Neural crest cell (in vitro differentiated cells): ENCODE results near the gene TTLL11. TPM values are rescaled to one million over a fixed set of nuclear protein-coding genes. Genes with fewer than 3 reads are reported as not detected.
A peak's percentile ranks its signal among the peaks of the same experiment; 100 is the strongest.

Source experiments
- DNase-seq: peaks from one replicate; pipeline ENCODE4 v3.0.0; 2021; ENCODE audit warnings: low read depth, mixed read lengths, low spot score
- H3K27ac Mint-ChIP-seq: one replicate; pipeline ENCODE4 v1.8.0; 2021; ENCODE audit warnings: mild to moderate bottlenecking, mixed read lengths; ENCODE audit not compliant: unreplicated experiment
- H3K27me3 Mint-ChIP-seq: 2 replicates; pipeline ENCODE4 v1.8.0; 2021; ENCODE audit warnings: low read depth, mild to moderate bottlenecking, mixed read lengths
- H3K36me3 Mint-ChIP-seq: 2 replicates; pipeline ENCODE4 v1.8.0; 2021; ENCODE audit warnings: low read depth, mild to moderate bottlenecking, mixed read lengths
- H3K4me1 Mint-ChIP-seq: 2 replicates; pipeline ENCODE4 v1.8.0; 2021; ENCODE audit warnings: mixed read lengths
- H3K4me3 Mint-ChIP-seq: one replicate; pipeline ENCODE4 v1.8.0; 2021; ENCODE audit warnings: mild to moderate bottlenecking, mixed read lengths
- H3K9me3 Mint-ChIP-seq: 2 replicates; pipeline ENCODE4 v1.8.0; 2021; ENCODE audit warnings: mixed read lengths
- total RNA-seq: library from RNA; stranded (reverse); gene quantifications from 2 replicates; pipeline ENCODE4 v1.2.1, GENCODE V29; 2021
- TF ChIP-seq, protein P1 (sequence below): fragments of 200-600 bp; sonication (generic); conservative IDR thresholded peaks from 2 replicates; pipeline ENCODE4 v1.5.0; 2021; ENCODE audit warnings: antibody characterized with exemption, mild to moderate bottlenecking

Gene TTLL11
- total RNA-seq, 1 donor from 2014 or later: 9.1 TPM

DNA sequence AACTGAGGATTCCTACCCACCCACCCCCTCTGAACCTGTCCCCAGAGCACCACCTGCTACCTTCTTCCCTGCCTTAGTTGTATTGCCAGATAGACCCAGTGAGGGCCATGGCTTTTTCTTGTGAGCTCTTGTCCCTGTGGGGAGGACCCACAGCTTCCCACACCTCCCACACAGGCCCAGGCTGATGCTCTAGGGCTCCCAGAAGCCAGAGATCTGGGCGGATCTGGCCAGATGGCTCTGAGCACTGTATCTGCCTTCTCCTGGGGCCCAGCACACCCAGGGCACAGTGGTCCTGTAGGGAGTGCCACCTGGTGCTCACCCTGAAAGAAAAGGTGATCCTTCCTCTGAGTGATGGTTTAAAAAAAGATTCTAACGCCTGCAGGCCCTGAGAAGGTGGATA is 310.0 kb downstream of the TTLL11 start:
- TF ChIP-seq, protein P1, sequence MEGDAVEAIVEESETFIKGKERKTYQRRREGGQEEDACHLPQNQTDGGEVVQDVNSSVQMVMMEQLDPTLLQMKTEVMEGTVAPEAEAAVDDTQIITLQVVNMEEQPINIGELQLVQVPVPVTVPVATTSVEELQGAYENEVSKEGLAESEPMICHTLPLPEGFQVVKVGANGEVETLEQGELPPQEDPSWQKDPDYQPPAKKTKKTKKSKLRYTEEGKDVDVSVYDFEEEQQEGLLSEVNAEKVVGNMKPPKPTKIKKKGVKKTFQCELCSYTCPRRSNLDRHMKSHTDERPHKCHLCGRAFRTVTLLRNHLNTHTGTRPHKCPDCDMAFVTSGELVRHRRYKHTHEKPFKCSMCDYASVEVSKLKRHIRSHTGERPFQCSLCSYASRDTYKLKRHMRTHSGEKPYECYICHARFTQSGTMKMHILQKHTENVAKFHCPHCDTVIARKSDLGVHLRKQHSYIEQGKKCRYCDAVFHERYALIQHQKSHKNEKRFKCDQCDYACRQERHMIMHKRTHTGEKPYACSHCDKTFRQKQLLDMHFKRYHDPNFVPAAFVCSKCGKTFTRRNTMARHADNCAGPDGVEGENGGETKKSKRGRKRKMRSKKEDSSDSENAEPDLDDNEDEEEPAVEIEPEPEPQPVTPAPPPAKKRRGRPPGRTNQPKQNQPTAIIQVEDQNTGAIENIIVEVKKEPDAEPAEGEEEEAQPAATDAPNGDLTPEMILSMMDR: no peak
- Mint-ChIP-seq H3K27me3 (no peaks in the 10 kb centered on the region), H3K36me3 (peaks cover 18% of the 10 kb centered on the region), H3K4me3 (no peak overlapping the region), H3K9me3 (no peaks in the 10 kb centered on the region), H3K4me1 (peaks cover 46% of the 10 kb centered on the region), H3K27ac (peak overlapping the region; percentile 75)
- no peak for DNase-seq

DNA sequence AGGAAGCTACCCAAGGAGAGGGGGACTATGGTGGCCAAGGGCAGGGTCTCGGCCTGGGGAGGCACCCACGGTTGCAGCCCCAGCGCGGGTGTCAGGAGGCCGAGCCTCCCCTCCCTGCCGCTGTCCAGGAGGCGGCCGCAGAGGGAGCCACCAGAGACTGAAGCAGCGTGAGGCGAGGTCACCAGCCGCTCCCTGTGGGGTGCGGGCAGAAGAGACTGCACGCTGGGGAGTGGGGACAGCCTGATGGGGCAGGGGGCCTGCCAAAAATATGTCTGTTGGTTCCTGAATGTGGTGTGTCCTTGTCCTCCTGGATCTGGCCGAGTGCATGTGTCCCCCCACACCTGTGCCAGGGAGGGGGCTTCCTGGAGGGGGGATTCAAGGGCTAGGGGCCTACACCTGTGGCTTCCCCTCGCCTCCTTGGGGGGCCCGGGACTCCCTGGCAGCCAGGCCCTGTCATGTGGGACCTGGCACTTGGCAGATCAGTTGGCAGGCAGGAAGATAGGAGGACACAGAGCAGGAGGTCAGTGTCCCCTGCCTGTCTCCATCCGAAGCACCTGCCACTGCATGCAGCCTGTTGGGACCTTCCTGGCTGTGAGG is 310.5 kb downstream of the TTLL11 start:
- Mint-ChIP-seq H3K4me1 (peaks cover 46% of the 10 kb centered on the region), H3K27ac (peak overlapping the region; percentile 75), H3K27me3 (no peaks in the 10 kb centered on the region), H3K9me3 (no peaks in the 10 kb centered on the region), H3K36me3 (peaks cover 21% of the 10 kb centered on the region), H3K4me3 (no peak overlapping the region)
- no peak for DNase-seq
- TF ChIP-seq, protein P1: no peak

DNA sequence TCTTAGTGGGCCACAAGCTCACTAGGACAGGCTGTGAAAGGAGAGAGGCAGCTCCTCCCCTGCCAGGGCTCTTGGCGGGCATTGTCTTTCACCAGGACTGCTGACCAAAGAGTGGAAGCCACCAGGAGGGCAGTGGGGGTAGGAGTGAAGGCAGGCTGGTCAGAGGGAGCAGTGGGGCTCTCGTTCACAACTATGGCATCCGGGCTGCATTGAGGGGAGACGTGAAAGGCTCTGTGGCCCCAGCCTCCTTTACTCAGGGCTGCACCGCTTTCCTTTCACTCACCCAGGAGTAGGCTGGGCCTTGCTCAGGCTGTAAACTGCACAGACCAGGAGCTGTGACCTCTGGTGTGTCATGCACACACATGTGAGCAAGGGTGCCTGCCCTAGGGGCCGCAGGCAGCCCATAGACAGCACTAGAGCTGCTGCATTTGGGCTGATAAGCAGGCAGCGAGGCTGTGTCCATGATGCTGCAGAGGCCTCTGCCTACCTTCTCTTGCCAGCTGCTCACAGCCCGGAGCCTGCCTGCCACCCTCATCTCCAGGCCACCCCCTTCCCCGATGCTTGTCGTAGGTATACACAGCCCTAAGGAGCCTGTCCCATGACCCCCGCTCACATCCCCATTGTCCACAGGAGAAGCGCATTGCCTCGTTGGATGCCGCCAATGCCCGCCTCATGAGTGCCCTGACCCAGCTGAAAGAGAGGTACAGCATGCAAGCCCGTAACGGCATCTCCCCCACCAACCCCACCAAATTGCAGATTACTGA is 311.2 kb downstream of the TTLL11 start:
- no peak for DNase-seq
- no peak overlapping the region for H3K27ac Mint-ChIP-seq
- no peaks in the 10 kb centered on the region for H3K9me3 Mint-ChIP-seq
- TF ChIP-seq, protein P1: no peak
- H3K4me3 Mint-ChIP-seq: no peak overlapping the region
- H3K4me1 Mint-ChIP-seq: peaks cover 46% of the 10 kb centered on the region
- H3K36me3 Mint-ChIP-seq: peaks cover 29% of the 10 kb centered on the region
- no peaks in the 10 kb centered on the region for H3K27me3 Mint-ChIP-seq

DNA sequence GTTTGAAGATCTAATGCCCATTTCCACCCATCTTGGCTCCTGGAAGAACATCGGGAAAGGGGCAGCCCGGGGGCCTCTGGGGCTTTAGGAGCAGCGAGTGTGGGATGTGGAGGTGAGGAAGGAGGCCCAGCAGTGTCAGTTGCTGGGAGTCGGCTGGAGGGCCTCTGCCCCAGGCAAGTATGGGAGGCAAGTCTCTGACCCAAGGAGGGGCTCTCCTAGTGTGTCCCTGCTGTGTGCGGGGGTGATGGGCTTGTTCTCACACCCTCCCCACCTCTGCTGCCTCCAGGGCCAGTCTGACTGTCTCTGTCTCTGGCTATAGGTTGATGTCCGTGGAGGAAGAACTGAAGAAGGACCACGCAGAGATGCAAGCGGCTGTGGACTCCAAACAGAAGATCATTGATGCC is 312.0 kb downstream of the TTLL11 start:
- no peaks in the 10 kb centered on the region for H3K9me3 Mint-ChIP-seq
- H3K4me1 Mint-ChIP-seq: peaks cover 46% of the 10 kb centered on the region
- DNase-seq: no peak
- H3K4me3 Mint-ChIP-seq: no peak overlapping the region
- no peaks in the 10 kb centered on the region for H3K27me3 Mint-ChIP-seq
- TF ChIP-seq, protein P1: no peak
- H3K27ac Mint-ChIP-seq: peak overlapping the region; percentile 79
- peaks cover 36% of the 10 kb centered on the region for H3K36me3 Mint-ChIP-seq

DNA sequence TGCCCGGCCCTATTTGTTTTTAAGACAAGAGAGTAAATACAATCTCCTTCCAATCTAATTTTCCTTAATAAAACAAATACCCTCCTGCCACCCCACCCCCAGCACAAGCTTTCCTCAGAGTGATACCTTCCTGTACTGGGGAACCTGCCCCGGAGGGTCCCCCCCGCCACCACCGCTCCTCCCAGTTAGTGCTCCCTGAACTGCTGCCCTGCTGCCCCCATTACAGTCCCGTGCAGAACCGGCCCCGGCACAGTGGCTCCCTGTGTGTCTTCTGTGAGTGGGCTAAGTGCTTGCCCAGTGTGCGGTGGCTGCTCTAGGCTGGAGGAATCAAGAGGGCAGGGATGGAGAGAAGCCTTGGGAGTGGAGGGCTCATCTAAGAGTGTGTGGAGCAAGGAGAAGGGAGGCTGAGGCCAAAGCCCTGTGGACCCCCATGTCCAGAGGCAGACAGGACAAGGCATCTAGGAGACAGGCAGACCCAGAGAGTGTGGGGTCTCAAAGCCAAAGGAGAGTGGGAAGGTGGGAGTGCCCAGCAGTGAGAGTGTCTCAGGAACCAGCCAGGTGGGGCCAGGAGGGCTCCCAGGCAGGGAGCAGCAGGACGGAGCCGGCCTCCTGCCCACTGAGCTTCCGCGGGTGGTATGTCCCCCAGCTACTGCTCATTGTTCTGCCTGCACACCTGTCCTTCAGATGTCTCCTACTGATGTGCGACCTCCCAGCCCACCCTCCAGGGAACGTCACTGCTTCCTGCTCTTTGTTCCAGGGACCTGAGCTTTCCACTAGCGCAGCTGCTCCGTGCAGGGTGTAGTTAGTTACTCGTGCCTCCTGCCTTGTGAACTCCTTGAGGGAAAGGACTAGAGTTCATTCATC is 312.7 kb downstream of the TTLL11 start:
- Mint-ChIP-seq H3K9me3 (no peaks in the 10 kb centered on the region), H3K4me1 (peaks cover 43% of the 10 kb centered on the region), H3K27ac (peak overlapping the region; percentile 79), H3K4me3 (no peak overlapping the region), H3K27me3 (no peaks in the 10 kb centered on the region), H3K36me3 (peaks cover 36% of the 10 kb centered on the region)
- TF ChIP-seq, protein P1: no peak
- DNase-seq: no peak
